ENCODE data around the gene OR2M3.

GRCh38 chr1:248155927-248156326 is 41.1 kb upstream of the OR2M3 start:
- TF ChIP-seq CTCF (IDR thresholded peaks at IDR 0.05 in 2 of 3, conservative IDR thresholded peaks at IDR 0.05 in 1 of 3; ENCODE audit: borderline replicate concordance in 1 of 3, insufficient read depth in 1 of 3, low read depth in 2 of 3, low read length in 2 of 3) (no peak), JUND (IDR thresholded peaks at IDR 0.05) (no peak), ZBTB33 (IDR thresholded peaks at IDR 0.05; ENCODE audit: extremely low read depth, insufficient replicate concordance, low read length) (no peak), RAD21 (IDR thresholded peaks at IDR 0.05; ENCODE audit: low read depth) (no peak), CEBPB (IDR thresholded peaks at IDR 0.05; ENCODE audit: low read depth) (no peak), EZH2phosphoT487 (IDR thresholded peaks at IDR 0.05; ENCODE audit: borderline replicate concordance) (no peak)

Measured in HCT116 (cell line).